Activated T-helper 1 cell treated with anti-CD3 and anti-CD28 coated beads, Interleukin-2, amount 50 U/mL, for 16 hours (primary cell): ENCODE data around the gene NATD1.
A peak's percentile ranks its signal among the peaks of the same experiment; 100 is the strongest.

Experiments
- DNase-seq, 2 donors: peaks; one replicate each; pipeline ENCODE4 v3.0.0-alpha.2; 2020; ENCODE audit warnings: low read depth in 1 of 2, low spot score in 1 of 2

The NATD1 gene

GRCh38 chr17:21252796-21253645 lies at the start of gene NATD1:
Gene NATD1, minus strand, starts transcription at chr17:21253410. Its CDS starts 146 bp downstream, at chr17:21253264.
- DNase-seq, result peak; percentile 56 to 71

GRCh38 chr17:21301593-21302550 lies 48.7 kb upstream of the NATD1 start:
- no peak for DNase-seq

- no peak for DNase-seq
Measured at GRCh38 chr17:21300601-21301571, 47.7 kb upstream of the NATD1 start.

GRCh38 chr17:21299981-21300600 lies 46.9 kb upstream of the NATD1 start:
- DNase-seq, result no peak

GRCh38 chr17:21298983-21299519 lies 45.8 kb upstream of the NATD1 start:
- DNase-seq, result no peak

GRCh38 chr17:21298056-21298982 lies 45.1 kb upstream of the NATD1 start:
- no peak for DNase-seq

GRCh38 chr17:21297597-21297996 lies 44.4 kb upstream of the NATD1 start:
- no peak for DNase-seq

GRCh38 chr17:21297026-21297520 lies 43.9 kb upstream of the NATD1 start:
- DNase-seq, result no peak

GRCh38 chr17:21296097-21297025 lies 43.2 kb upstream of the NATD1 start:
- no peak for DNase-seq

- DNase-seq, result no peak
Measured at GRCh38 chr17:21295036-21295952, 42.1 kb upstream of the NATD1 start.

GRCh38 chr17:21294321-21295035 lies 41.3 kb upstream of the NATD1 start:
- no peak for DNase-seq

GRCh38 chr17:21293831-21294210 lies 40.6 kb upstream of the NATD1 start:
- no peak for DNase-seq

GRCh38 chr17:21292867-21293830 lies 39.9 kb upstream of the NATD1 start:
- DNase-seq, result no peak

GRCh38 chr17:21291862-21292261 lies 38.7 kb upstream of the NATD1 start:
- no peak for DNase-seq

- DNase-seq, result no peak
Measured at GRCh38 chr17:21291357-21291756, 38.1 kb upstream of the NATD1 start.
